SU-DHL-6 (cell line): ENCODE measurements around the gene RBM44.

Experiments
- CTCF ChIP-seq: fragments of 200-600 bp; sonication (generic); IDR thresholded peaks from one replicate; pipeline ENCODE4 v1.5.1; 2017; ENCODE audit warnings: antibody characterized with exemption, mild to moderate bottlenecking, low read length, moderate library complexity; ENCODE audit not compliant: insufficient read depth, poor library complexity, severe bottlenecking
- EZH2phosphoT487 ChIP-seq: fragments of 200-600 bp; sonication (generic), shearing (Covaris generic); conservative IDR thresholded peaks from 2 replicates; pipeline ENCODE4 v1.6.1; 2018; ENCODE audit warnings: mild to moderate bottlenecking, antibody characterized with exemption, low read length, moderate library complexity, mixed read lengths

- TF ChIP-seq CTCF (no peak), EZH2phosphoT487 (no peak)
Measured at GRCh38 chr2:237833546-237833945, 35.0 kb downstream of the RBM44 start.
